ENCODE data around the gene SYNGR4.

DNA sequence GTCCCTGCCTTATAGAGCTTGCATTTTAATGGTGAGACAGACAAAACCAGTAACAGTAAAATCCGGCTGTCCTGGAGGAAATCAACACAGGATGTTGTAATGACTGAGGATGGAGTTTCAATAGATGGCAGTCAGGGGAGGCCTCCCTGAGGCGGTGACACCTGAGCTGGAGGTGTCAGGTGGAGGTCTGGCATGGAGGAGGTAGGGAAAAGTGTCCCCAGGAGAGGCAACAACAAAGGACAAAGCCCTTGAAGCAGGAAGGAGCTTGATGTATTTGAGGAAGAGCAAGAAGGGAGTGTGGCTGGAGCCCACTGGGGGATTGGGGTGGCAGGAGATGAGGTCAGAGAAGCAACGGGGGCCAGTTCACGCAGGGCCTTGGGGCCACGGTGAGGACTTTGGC lies 37.1 kb downstream of the SYNGR4 start:
- TF ChIP-seq, protein P1, sequence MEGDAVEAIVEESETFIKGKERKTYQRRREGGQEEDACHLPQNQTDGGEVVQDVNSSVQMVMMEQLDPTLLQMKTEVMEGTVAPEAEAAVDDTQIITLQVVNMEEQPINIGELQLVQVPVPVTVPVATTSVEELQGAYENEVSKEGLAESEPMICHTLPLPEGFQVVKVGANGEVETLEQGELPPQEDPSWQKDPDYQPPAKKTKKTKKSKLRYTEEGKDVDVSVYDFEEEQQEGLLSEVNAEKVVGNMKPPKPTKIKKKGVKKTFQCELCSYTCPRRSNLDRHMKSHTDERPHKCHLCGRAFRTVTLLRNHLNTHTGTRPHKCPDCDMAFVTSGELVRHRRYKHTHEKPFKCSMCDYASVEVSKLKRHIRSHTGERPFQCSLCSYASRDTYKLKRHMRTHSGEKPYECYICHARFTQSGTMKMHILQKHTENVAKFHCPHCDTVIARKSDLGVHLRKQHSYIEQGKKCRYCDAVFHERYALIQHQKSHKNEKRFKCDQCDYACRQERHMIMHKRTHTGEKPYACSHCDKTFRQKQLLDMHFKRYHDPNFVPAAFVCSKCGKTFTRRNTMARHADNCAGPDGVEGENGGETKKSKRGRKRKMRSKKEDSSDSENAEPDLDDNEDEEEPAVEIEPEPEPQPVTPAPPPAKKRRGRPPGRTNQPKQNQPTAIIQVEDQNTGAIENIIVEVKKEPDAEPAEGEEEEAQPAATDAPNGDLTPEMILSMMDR (IDR thresholded peaks at IDR 0.05), result no peak
- TF ChIP-seq POLR2A (IDR thresholded peaks at IDR 0.05), result no peak
- no peak for TF ChIP-seq POLR2AphosphoS5 (IDR thresholded peaks at IDR 0.05; ENCODE audit: insufficient read depth in 1 of 2, low read depth in 1 of 2)
